GM21737 (cell line): ENCODE data around the gene TSPAN9.

Experiments
- ATAC-seq: cut with Tn5 transposase; IDR thresholded peaks from one replicate; pipeline ENCODE4 v1.9.1; 2021; ENCODE audit warnings: mild to moderate bottlenecking, moderate library complexity; ENCODE audit not compliant: unreplicated experiment

TSPAN9 gene

DNA sequence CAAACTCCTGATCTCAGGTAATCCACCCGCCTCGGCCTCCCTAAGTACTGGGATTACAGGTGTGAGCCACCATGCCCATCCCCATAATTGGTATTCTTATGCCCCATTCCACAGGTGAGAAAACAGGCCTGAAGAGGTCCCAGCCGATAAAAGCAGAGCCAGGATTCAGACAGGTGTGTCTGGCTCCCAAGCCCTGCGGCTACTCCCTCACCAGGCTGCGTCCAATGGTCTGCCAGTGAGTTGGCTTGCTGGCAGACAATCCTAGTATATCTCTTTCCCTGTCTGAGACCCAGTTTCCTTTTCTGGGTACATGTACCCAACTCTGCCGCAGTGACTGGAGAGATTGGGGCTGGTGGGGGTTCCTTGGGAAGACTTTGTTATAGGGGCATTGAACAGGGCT, 1.9 kb upstream of the TSPAN9 start:
- no peak for ATAC-seq

DNA sequence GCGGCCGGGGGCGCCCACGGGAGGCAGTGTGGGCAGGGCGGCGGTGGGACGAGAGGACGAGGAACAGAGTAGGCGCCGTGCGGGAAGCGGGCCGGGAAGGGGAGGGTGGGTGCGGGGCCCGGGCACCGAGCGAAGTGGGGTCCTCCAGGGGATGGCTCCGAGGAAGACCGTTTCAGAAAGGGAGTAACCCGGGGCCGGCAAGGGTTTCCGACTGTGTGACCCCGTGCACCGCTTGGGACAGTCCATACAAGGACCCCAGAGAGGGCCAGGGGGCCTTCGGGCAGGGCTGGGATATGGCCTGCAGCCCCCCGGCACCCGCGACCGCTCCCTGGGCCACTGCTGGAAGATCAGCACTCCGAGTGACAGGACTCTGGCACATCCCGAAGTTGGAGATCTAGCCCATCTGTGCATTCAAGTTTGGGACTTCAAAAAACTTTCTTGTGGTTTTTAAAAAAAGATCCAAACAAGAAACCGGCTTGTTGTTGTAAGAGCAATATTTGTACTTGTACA, 448 bp downstream of the TSPAN9 start:
- no peak for ATAC-seq

DNA sequence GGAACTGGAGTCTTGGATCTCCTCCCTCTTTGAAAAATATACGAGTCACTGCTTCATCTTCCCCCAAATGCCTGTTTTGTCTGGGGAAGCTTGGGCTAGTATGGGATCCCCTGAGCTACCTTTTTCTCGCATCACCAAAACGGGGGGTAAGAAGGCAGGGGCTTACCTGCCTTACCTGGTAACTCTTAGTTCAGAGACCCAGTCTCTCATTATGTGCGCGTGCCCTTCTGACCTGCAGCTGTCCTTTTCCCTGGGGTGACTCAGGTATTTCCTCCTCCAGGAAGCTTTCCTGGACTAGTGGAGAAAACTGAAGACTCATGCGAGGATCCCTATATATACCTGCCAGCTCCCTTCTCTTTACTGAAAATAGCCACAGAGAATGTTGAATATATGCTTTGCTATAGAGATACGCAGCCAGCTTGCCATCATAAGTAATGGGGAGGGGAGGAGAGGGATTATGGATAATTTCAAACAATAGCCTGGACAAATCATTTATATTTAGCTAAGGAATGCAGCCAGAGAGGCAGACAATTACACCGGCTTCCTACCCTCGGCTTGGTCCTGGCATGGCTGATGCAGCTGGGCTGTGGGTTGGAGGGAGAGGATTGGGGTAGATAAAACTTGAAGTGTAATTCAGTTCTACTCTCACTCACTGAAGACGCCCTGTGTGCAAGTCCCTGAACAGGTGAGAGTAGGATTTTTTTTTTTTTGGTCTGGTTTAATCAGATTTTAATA, 1.1 kb downstream of the TSPAN9 start:
- no peak for ATAC-seq

DNA sequence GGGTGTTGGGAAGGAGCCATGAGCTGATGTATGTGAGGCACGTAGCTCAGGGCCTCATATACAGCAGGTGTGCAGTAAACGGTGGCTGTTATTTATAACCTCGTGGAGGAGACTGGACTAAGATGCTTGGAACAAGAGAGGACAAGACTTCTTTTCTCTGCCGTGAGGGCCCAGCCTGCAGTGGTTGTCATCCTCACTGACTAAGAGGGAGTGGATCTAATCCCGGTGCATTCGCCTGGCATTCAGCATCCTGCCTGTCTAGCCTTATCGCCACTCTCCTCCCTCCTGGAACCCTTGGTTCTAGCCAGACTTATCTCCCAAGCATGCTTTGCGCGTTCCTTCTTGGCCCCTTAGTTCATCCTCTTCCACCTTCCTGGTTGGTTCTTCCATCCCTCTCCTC, 3.9 kb downstream of the TSPAN9 start:
- no peak for ATAC-seq

DNA sequence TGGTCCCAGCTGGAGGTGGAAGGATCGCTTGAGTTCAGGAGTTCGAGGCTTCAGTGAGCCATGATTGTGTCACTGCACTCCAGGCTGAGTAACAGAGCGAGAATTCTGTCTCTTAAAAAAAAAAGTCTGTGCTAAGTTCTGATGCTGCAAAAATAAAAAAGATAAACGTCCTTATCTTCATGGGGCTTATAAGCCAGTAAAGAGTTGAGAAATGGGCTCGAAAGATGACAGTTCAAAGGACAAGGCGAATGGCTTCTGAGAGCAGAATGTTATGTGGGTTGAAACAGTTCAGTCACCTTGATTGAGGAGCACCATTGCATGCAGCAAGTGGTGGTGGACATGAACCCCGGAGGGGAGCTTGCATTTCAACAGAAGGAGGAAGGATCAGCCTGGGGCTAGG, 4.7 kb downstream of the TSPAN9 start:
- no peak for ATAC-seq

DNA sequence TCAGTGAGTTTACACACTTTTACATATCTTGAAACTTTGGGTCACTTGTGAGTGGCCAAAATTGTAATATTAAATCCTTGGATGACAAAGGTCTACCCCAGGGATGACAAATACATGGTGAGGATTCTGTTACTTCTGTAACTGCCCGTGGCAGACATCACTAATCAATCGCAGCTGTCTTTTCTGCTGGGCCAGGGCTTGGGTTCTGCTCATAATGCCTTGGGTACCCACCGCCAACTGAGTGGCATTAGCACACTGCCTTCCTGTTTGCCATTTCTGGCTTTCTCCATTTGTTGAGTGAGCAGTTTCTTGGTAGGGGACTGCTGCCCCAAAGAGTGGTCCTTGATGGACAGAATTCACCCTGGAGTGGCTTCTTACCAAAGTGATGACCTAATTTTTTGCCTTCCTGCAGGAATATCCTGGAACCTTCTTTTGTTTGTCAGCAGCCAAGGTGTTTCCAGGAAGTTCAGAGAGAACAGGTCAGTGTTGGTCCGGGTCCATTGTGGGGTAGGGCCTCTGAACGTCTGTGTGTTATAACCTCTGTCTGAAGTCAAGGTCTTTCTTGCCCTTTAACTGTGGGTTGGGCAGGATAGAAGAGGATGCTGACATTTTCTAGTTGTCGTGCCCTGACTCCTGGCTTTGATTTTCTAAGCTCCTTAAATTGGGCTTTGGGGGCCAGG, 6.2 kb downstream of the TSPAN9 start:
- no peak for ATAC-seq

DNA sequence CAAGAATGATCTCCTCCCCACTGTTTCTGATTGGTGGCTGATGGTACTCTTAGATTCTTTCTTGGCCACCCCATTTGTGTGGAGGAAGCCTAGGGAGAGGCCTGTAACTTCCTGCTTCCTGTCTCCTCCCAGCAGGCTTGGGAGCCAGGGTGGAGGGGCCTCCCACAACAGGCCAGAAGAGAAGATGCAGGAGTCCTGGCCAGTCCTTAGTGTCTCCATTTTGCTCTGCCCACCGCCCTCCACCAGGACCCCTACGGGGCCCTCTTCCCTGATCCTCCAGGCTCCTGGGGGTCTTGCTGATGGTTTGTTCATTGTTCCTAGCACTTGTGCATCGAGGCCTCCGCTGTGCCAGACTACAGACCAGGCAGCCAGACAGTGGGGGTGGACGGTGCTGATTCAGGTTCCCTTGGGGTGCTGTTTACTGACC, 6.8 kb downstream of the TSPAN9 start:
- ATAC-seq = no peak

DNA sequence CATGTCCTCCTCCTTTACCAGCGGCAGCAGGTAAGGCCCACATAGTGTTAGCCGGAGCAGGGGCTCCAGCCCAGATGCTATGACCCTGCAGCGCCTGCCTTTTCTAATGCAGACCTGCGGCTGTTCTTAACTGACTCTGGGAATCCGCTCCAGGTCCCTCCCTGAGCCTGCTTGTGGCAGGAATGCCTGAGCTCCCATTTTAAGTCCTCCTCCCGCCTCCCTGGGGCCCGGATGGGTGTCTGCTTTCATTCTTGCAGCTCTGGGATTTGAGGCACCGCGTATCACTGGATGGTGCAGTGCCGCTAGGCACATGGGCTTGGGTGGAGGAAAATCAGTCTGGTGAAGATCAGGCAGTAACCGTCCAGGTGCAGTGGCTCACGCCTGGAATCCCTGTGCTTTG, 7.6 kb downstream of the TSPAN9 start:
- ATAC-seq = no peak

DNA sequence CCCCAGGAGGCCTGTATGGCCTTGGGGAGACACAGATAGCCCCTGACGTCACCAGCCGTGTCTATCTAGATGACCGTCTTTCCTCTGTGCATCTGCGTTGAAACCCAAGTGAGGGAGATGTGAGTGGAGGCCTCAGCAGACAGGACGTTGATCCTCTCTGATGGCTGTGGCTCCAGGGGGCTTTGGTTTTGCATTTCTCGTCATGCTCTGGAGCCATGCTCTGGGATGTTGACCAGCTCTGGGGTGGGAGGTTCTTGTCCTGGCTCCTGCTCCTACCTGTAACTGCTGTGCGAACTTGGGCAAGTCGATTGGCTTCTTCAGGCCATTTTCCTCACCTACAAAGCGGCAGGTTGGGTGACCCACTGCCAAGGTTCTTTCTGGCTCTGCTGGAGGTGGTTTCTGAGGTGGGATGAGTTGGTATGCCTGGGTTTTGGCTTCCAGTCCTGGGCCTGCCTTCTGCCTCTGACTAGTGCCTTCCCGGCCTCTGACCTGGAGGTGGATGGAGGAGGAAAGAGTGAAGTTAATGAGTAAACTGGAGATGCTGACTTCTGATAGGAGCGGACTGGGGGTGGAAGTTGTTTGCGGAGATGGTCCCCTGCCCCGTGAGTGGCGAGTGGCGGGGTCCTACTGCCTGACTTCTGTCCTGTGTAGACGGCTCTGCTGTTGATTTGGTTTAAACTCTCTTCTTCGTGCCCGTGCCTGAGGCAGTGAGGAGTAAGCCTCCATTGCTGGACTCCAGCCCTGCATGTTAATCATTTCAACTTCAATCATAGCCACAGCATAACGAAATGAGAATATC, 8.4 kb downstream of the TSPAN9 start:
- ATAC-seq = no peak

DNA sequence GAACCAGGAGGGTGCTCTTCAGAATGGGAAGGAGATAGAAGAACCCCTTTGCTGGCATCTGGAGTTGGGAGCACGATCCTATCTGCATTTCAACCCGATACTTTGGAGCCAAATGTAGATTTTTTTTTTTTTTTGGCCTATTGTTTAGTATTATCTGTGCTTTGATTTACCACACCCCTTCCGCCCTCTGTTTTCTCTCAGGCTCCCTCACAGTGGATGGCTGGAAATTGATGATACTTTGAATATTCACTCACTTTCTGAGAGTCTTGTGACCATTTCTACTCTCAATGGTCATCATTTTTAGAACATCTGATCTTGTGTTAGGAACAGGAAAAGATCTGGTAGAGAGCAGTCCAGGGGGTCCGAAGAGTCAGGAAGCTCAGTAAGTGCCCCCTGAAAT, 9.0 kb downstream of the TSPAN9 start:
- ATAC-seq = no peak

DNA sequence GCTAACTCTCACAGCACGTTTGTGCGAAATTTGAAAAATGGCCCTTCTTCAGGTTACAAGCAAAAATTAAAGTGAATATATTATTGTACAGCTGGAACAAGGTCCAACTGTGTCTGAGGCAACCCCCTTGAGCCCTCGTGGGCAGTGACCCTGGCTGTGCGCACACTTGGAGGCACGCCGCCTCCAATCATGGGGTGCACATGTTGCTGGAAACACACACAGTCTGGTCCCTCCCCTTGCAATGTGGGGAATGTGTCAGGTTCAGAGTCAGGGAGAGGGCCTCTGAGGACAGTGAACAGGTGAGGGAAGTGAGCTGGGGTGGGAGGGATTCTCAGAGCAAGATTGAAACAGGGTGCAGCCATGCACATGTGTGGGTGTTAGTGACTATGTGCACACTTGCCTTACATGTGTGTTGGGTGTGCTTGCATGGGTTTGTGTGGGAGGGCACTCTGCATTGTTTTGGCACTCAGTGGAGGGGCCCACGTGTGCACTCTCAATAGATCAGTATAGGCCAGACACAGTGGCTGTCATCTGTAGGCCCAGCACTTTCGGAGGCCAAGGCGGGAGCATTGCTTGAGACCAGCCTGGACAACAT, 9.6 kb downstream of the TSPAN9 start:
- ATAC-seq = no peak

DNA sequence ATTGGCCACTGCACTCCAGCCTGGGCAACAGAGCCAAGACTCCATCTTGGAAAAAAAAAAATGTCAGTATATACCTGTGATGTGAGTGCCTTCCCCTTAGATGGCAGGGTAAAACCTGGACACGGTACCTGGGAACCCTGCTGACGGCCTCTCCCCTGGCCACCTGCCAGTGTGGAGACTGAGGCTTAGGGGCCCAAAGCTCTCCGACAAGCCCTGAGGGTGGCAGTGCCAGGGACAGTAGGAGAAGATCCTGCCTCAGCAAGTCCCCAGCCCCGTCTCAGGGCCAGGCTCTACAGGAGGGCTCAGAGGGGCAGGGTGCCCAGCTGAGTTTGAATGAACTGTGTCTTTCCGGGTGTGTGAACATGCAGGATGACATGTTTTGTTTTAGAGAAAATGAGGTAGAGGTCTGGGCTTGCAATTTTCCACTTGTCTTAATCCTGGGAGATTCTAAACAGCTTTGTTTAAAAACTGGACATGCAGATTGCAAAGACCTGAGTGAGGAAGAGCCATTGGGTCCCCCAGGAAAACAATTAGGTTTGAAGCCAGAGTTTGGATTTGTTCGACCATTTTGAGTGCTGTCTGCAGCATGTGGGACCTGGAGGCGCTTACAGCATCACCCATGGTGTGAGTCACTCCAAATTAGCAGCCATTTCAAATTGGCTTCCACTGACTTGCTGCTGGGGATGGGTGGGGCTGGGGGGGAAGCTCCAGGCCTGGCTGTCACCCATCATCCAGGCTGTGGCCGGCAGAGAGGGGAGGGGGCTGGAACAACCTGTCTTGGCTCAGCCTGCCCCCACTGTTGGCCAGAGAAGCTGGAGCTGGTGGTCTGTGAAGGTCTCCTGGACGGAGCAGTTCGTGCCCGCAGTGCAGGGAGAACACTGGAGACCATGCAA, 10.8 kb downstream of the TSPAN9 start:
- no peak for ATAC-seq

DNA sequence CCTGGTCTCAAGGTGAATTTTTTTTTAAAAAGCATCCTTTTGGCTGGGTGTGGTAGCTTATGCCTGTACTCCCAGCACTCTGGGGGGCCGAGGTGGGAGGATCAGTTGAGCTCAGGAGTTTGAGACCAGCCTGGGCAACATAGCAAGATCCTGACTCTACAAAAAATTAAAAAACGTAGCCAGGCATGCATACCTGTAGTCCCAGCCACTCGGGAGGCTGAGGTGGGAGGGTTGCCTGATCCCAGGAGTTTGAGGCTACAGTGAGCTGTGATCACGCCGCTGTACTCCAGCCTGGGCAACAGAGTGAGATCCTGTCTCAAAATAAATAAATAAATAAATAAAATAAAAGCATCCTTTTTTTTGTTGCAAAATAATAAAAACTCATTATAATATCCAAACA, 12.4 kb downstream of the TSPAN9 start:
- no peak for ATAC-seq

DNA sequence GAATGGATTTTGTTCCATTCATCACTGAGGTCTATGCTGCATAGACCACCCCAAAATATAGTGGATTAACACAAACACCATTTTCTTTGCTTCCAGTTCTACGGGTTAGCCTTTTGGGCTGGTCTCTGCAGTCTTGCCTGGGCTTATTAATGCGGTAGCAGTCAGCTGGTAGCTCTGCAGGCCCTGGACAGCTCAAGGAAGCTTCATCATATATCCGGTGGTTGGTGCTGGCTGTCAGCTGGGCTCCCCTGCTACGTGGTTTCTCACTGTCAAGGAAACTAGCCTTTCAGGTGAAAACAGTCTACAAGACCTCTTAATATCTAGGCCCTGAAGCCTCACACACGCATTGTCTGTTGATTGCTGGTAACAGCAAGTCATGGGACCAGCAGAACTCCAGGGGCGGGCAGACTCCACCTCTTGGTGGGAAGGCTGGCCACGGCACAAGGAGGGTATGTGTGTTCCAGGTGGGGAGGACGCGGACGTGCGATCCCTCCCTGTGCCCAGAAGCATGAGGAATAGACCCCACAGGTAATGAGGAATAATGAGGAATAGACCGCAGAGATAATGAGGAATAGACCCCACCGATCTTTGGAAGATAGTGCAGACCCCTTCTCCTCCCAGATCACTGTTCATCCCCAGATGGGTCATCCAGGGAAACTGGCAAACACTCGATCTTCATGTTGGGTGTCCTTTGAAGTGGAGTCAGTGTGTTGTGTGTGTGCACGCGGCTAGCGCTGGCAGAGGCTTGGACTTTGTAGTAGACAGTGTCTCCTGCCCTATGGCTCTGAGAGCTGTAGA, 13.3 kb downstream of the TSPAN9 start:
- ATAC-seq = no peak

DNA sequence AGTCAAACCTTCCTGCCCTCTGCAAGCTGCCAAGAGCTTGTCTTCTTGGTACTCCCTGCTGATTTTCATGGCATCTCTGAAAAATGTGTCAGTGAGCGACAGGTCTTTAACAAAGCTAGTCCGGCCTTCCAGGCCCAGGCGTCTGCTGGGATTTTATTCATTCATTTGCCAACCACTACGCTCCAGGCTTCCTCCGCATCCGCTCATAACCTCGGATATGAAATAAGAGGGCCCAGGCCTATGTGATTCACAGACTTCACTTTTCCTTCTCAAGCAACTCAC, 13.8 kb downstream of the TSPAN9 start:
- ATAC-seq = no peak

DNA sequence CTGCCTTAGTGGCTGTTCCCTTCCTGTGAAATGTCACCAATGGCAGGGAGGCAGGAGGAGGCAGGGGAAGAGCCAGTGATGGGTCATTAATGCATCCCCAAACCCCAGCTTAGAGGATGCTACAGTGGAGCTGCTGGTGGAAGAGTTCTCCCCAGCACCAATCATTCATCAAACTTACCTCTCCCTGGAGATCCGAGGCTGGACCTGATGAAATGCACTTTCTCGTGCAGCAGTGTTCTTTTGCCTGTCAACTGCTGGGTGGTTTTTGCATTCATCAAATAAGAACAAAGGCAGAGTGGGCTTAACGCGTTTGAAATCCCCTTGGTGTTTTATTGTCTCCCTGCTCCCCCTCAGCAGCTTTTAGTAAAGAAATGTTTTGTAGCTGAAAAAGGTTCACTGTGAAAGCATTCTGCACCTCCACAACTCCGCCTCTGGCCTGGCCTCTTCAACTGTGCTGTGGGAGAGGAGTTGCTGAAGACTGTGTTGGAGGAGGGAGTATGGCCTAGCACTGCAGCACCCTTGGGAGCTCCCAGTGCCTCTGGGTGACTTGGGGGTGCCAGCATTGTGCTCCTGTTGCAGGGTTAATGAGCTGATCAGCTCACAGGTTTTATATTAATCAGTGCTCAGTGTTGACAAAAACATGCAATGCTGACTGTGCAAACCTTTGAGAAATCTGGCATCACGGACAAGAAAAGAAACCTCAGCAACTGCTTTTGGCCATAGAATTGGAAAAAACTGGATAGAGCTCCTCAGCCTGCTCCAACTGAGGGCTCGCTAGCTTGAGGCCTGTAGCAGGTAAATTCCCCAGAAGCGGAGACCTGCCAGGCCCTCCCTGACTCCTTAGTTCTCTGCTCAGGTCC, 14.4 kb downstream of the TSPAN9 start:
- no peak for ATAC-seq

DNA sequence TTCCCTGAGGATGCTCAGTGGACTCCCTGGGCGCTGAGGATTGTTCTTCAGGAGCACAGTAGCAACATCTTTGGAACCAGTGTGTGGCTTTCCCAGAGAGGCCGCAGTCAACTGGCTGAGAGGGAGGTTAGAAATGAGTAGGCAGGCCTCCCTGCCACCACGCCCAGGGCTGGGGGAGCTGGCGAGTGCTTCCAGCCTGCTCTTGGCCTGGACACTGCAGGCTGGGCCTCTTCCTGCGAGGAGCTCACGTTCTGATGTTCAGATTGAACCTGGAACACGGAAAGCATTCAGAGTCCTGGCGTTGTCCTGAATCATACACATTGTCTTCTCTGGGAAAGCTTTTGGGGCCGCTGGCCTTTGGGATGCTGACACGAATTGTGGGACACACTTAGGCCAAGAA, 15.6 kb downstream of the TSPAN9 start:
- ATAC-seq = no peak

DNA sequence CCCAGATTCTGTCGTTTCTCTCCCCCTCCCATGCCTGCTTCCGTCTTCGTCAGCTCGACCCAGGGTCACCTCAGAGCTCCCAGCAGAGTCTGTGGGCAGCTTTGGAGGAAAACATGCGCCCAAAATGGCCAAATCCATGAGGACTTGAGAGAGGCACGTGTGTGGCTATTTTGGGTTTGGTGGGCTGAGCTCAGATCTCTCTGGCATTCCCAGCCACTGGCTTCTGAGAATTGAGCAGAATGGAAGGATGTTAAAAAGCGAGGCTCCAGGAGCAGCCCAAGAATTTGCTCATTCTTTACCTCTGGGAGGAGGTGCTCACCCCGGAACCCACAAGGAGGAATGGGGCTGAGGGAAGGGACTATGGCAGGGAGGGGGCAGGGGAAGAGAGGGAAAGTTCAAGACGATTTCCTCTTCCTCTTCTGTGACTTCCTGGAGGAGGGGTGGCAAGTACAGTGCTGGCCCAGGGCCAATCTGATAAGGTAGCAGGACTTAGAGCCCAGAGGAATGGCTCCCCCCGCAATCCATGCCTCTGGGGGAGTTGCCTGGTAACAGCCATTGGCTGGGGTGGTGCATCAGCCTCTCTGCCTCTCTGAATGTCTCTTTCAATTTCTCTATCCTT, 20.1 kb downstream of the TSPAN9 start:
- ATAC-seq = no peak
